Body of pancreas (tissue), 4 donors: Measurements from ENCODE around the gene GPHB5.

Experiments
- POLR2A ChIP-seq, 3 donors: fragments of 450-650 bp; IDR thresholded peaks; one replicate each; pipeline ENCODE4 v1.6.1; 2016; ENCODE audit warnings: antibody characterized with exemption in 3 of 3, mild to moderate bottlenecking in 2 of 3
- TF ChIP-seq, protein P1 (sequence below), 7 experiments: fragments of 450-650 bp in 4 of 7; fragments of 200-600 bp in 3 of 7; sonication (generic) in 3 of 7; IDR thresholded peaks; one replicate each; pipeline ENCODE4 v1.5.1; 2016 to 2019; ENCODE audit warnings: antibody characterized with exemption in 7 of 7

GRCh38 chr14:63297372-63298063 lies 21.2 kb downstream of the GPHB5 start:
- TF ChIP-seq POLR2A (IDR thresholded peaks at IDR 0.05), result no peak
- TF ChIP-seq, protein P1, sequence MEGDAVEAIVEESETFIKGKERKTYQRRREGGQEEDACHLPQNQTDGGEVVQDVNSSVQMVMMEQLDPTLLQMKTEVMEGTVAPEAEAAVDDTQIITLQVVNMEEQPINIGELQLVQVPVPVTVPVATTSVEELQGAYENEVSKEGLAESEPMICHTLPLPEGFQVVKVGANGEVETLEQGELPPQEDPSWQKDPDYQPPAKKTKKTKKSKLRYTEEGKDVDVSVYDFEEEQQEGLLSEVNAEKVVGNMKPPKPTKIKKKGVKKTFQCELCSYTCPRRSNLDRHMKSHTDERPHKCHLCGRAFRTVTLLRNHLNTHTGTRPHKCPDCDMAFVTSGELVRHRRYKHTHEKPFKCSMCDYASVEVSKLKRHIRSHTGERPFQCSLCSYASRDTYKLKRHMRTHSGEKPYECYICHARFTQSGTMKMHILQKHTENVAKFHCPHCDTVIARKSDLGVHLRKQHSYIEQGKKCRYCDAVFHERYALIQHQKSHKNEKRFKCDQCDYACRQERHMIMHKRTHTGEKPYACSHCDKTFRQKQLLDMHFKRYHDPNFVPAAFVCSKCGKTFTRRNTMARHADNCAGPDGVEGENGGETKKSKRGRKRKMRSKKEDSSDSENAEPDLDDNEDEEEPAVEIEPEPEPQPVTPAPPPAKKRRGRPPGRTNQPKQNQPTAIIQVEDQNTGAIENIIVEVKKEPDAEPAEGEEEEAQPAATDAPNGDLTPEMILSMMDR (IDR thresholded peaks at IDR 0.05), result no peak
